ENCODE measurements around the gene OR10A4. TPM values are rescaled to one million over a fixed set of nuclear protein-coding genes. Genes with fewer than 3 reads are reported as not detected.

Gene OR10A4
- total and polyA plus RNA-seq, 4 experiments from 2014 or later = not detected

DNA sequence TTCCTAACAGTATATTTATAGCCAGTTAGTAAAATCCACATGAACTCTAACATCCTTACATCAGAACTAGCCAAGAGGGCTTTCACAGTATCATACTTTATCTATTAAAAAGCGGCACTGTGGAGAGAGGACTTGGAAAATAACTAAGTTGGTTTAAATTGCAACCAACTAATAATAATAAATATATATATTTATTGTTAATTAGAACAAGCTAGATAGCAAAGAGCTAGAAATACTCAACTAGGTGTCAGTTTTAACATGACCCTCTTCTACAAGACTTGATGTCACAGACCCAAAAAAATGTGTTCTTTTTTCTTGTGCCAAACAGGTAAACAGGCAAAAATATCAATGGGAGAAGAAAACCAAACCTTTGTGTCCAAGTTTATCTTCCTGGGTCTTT, 44.3 kb downstream of the OR10A4 start, which contains the start of gene OR2D3:
Gene OR2D3 (plus strand): TSS at position 301 of the 400 bp plus-strand sequence. CDS start 0 bp downstream, at position 301.
- Histone ChIP-seq H3K4me3 (ENCODE audit: low read length in 2 of 2) (no peak within 1 kb of the TSS), H3K27ac (ENCODE audit: low read depth, low read length) (no peak within 1 kb of the TSS), H3K4me1 (ENCODE audit: insufficient read depth, low read length) (no peaks in the 10 kb centered on the region), H3K9me3 (ENCODE audit: control insufficient read depth in 1 of 2, low read length in 2 of 2) (no peaks in the 10 kb centered on the region), H3K36me3 (ENCODE audit: insufficient read depth, low read length) (no peaks in the 10 kb centered on the region), H3K27me3 (ENCODE audit: insufficient read depth, low read length) (peaks cover 3% of the 10 kb centered on the region)
- no peaks in the 10 kb centered on the region for H3K36me3 Mint-ChIP-seq
- CTCF ChIA-PET (ENCODE audit: partially characterized antibody) = no interaction called here
- H3K4me1 Mint-ChIP-seq = peaks cover 0 to 2% (median 2%) of the 10 kb centered on the region in 4 donors
- H3K4me3 Mint-ChIP-seq = no peak within 1 kb of the TSS
- peak within 1 kb of the TSS in 1 of 7 donors; percentile 45 for H3K27ac Mint-ChIP-seq
- DNase-seq = no peak
- H3K27me3 Mint-ChIP-seq = peaks cover 23 to 25% of the 10 kb centered on the region in 2 donors
- POLR2A ChIA-PET (ENCODE audit: partially characterized antibody) = no interaction called here
- intact Hi-C loops (cut with micrococcal nuclease) = no loop called here
- H3K9me3 Mint-ChIP-seq = peaks cover 0 to 3% (median 0%) of the 10 kb centered on the region in 8 donors

DNA sequence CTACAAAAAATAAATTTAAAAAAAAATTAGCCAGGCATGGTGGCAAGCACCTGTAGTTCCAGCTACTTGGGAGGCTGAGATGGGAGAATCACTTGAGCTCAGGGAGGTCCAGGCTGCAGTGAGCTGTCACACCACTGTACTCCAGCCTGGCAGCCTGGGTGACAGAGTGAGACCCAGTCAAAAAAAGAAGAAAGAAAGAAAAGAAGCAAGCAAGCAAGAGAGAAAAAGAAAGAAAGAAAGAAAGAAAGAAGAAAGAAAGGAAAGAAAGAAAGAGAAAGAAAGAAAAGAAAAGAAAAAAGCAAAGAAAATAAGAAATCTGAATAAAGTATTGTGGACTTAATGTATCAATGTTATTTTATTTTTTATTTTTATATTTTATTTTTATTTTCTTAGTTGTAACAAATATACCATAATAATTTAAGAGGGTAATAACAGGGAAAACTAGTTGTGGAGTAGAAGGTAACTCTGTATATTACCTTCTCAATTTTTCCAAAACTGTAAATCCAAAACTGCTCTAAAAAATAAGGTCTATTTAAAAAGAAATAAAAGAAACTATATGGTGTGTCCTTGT, 48.7 kb downstream of the OR10A4 start:
- no peak overlapping the region for H3K4me3 ChIP-seq (ENCODE audit: low read length in 2 of 2)
- Mint-ChIP-seq H3K4me3 (peak overlapping the region in 1 of 8 donors; percentile 22), H3K9me3 (peaks cover 0 to 3% (median 0%) of the 10 kb centered on the region in 8 donors), H3K27ac (no peak overlapping the region), H3K36me3 (no peaks in the 10 kb centered on the region), H3K27me3 (peaks cover 37 to 42% of the 10 kb centered on the region in 2 donors), H3K4me1 (peaks cover 3 to 24% (median 16%) of the 10 kb centered on the region in 4 donors)
- peaks cover 18% of the 10 kb centered on the region for H3K27me3 ChIP-seq (ENCODE audit: insufficient read depth, low read length)
- POLR2A ChIA-PET (ENCODE audit: partially characterized antibody) = no interaction called here
- no peaks in the 10 kb centered on the region for H3K9me3 ChIP-seq (ENCODE audit: control insufficient read depth in 1 of 2, low read length in 2 of 2)
- CTCF ChIA-PET (ENCODE audit: partially characterized antibody) = no interaction called here
- no peak overlapping the region for H3K27ac ChIP-seq (ENCODE audit: low read depth, low read length)
- peaks cover 18% of the 10 kb centered on the region for H3K4me1 ChIP-seq (ENCODE audit: insufficient read depth, low read length)
- no peaks in the 10 kb centered on the region for H3K36me3 ChIP-seq (ENCODE audit: insufficient read depth, low read length)
- DNase-seq = no peak
- intact Hi-C loops (cut with micrococcal nuclease) = no loop called here

DNA sequence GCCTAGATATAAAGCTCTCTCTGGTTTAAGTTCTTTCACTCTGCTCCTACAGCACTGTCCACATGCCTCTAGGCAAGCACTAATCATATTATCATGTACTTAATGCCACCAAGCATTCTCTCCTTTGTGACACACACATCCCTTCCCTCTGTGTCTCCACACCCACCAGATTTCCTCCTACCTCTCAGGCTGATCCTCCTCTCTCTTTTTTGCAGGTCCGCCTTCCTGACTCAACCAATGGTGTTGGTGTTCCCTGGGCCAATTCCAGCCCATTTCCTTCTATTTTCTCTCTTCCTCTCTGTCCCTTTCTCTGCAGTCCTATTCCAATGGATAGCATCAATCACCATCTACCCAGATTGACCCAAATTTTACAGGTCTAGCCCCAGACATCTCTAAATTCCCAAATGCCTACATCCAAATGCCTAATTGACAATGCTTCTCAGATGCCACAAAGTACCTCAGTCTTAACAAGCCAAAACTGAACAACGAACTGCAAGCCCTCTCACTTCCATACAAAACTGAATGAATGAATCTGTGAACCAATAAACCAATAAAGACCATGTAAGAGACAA, 49.3 kb downstream of the OR10A4 start:
- H3K4me1 ChIP-seq (ENCODE audit: insufficient read depth, low read length) = peaks cover 18% of the 10 kb centered on the region
- DNase-seq = no peak
- peaks cover 40 to 47% of the 10 kb centered on the region in 2 donors for H3K27me3 Mint-ChIP-seq
- no peaks in the 10 kb centered on the region for H3K36me3 ChIP-seq (ENCODE audit: insufficient read depth, low read length)
- peaks cover 18% of the 10 kb centered on the region for H3K27me3 ChIP-seq (ENCODE audit: insufficient read depth, low read length)
- intact Hi-C loops (cut with micrococcal nuclease) = no loop called here
- peaks cover 3 to 24% (median 16%) of the 10 kb centered on the region in 4 donors for H3K4me1 Mint-ChIP-seq
- CTCF ChIA-PET (ENCODE audit: partially characterized antibody) = no interaction called here
- no peaks in the 10 kb centered on the region for H3K9me3 ChIP-seq (ENCODE audit: control insufficient read depth in 1 of 2, low read length in 2 of 2)
- H3K27ac Mint-ChIP-seq = peak overlapping the region in 1 of 7 donors; percentile 1
- peaks cover 0 to 5% (median 0%) of the 10 kb centered on the region in 8 donors for H3K9me3 Mint-ChIP-seq
- H3K36me3 Mint-ChIP-seq = no peaks in the 10 kb centered on the region
- peak overlapping the region; percentile 27 to 86 (median 74) for H3K4me3 Mint-ChIP-seq
- no peak overlapping the region for H3K27ac ChIP-seq (ENCODE audit: low read depth, low read length)
- POLR2A ChIA-PET (ENCODE audit: partially characterized antibody) = interaction anchor here (0.7 kb wide), 1 partner anchor 1584 kb away, joined by 3 read pairs; no protein-coding TSS in a partner anchor
- H3K4me3 ChIP-seq (ENCODE audit: low read length in 2 of 2) = peak overlapping the region in 1 of 2 donors; percentile 13

DNA sequence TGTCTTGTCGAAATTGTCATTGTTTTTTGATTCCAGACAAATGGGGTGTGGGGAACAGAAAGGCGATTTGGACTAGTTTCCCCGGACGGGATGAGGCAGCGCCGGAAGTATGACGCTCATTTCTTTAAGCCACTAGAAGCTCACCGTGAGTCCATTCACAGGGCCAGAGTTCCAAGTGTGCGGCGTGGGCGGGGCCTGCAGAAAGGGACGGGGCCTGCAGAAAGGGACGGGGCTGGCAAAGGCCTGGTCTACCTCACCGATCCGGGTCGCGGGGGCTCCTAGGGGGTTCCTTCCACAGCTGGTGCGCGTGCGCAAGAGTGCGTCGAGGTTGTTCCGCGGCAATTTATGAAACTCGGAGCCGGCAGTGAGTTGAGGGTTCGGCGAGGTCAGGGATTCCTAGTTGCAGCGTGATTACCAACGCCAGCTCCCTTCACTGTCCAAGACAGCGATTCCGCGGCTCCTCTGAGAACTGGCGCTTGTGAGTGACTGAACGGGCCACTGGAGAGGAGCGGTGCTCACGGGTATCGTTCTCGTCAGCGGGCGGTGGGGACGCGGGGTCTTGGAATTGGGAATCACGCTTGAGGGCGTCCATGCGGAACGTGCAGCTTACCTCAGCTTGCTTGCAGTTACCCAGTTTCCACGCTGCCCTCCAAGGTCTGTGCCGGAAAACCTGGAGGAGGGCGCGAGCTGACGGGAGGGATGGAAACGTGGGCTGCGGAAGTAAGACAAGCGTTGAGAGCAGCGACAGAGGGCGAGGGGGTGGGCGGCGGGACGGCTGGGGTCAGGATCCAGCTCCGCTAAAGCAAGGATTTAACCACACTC, 50.0 kb downstream of the OR10A4 start, which contains the start of gene ZNF215:
Gene ZNF215 (plus strand): TSS at position 219 of the 822 bp plus-strand sequence. CDS start 5,847 bp downstream, outside the sequence.
- Histone ChIP-seq H3K9me3 (ENCODE audit: control insufficient read depth in 1 of 2, low read length in 2 of 2) (no peaks in the 10 kb centered on the region), H3K4me1 (ENCODE audit: insufficient read depth, low read length) (peaks cover 18% of the 10 kb centered on the region), H3K27me3 (ENCODE audit: insufficient read depth, low read length) (peaks cover 18% of the 10 kb centered on the region), H3K27ac (ENCODE audit: low read depth, low read length) (no peak within 1 kb of the TSS), H3K4me3 (ENCODE audit: low read length in 2 of 2) (peak within 1 kb of the TSS in 1 of 2 donors; percentile 13), H3K36me3 (ENCODE audit: insufficient read depth, low read length) (no peaks in the 10 kb centered on the region)
- H3K27ac Mint-ChIP-seq = peak within 1 kb of the TSS in 1 of 7 donors; percentile 1
- intact Hi-C loops (cut with micrococcal nuclease) = no loop called here
- peaks cover 33 to 47% of the 10 kb centered on the region in 2 donors for H3K27me3 Mint-ChIP-seq
- ChIA-PET CTCF (ENCODE audit: partially characterized antibody) (no interaction called here), POLR2A (ENCODE audit: partially characterized antibody) (interaction anchor here (0.7 kb wide), 1 partner anchor 1585 kb away, joined by 3 read pairs; no protein-coding TSS in a partner anchor)
- peak in 3 of 5 donors; percentile 1 to 41 (median 1) for DNase-seq
- peaks cover 3 to 24% (median 16%) of the 10 kb centered on the region in 4 donors for H3K4me1 Mint-ChIP-seq
- H3K36me3 Mint-ChIP-seq = no peaks in the 10 kb centered on the region
- H3K4me3 Mint-ChIP-seq = peak within 1 kb of the TSS; percentile 27 to 86 (median 74)
- H3K9me3 Mint-ChIP-seq = peaks cover 0 to 5% (median 0%) of the 10 kb centered on the region in 8 donors

DNA sequence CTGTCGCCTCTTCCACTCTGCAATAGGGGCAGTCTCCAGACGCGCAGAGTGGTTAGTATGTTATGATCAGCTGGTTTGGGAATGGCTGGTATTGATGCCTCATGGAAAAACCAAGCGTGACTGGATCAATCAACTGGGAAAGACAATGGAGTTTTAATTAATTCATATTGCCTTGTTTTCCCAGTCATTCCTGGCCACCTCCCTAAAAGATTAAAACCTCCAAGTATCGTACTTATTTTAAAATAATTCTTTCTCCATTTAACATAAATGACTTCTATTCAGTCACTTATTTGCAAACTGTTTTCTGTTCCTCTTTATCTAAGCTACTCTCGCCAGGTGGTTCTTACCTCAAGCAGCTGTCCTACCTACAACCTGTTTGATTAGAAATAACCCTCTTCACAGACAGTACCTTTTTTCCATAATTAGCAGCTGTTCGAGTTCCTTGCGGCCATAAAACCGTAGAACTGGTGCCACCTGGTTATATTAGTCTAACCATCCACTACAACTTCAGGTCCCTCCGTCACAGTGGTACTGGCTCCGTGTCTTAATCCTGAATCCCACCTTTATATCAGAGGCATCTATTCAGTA, 50.7 kb downstream of the OR10A4 start:
- Histone ChIP-seq H3K4me1 (ENCODE audit: insufficient read depth, low read length) (peaks cover 18% of the 10 kb centered on the region), H3K9me3 (ENCODE audit: control insufficient read depth in 1 of 2, low read length in 2 of 2) (no peaks in the 10 kb centered on the region), H3K27ac (ENCODE audit: low read depth, low read length) (no peak overlapping the region), H3K27me3 (ENCODE audit: insufficient read depth, low read length) (peaks cover 18% of the 10 kb centered on the region), H3K36me3 (ENCODE audit: insufficient read depth, low read length) (no peaks in the 10 kb centered on the region), H3K4me3 (ENCODE audit: low read length in 2 of 2) (peak overlapping the region in 1 of 2 donors; percentile 13)
- Mint-ChIP-seq H3K36me3 (no peaks in the 10 kb centered on the region), H3K27me3 (peaks cover 33 to 47% of the 10 kb centered on the region in 2 donors), H3K9me3 (peaks cover 0 to 5% (median 0%) of the 10 kb centered on the region in 8 donors), H3K4me3 (peak overlapping the region in 6 of 8 donors; percentile 39 to 86 (median 58)), H3K27ac (no peak overlapping the region), H3K4me1 (peaks cover 3 to 24% (median 16%) of the 10 kb centered on the region in 4 donors)
- no peak for DNase-seq
- POLR2A ChIA-PET (ENCODE audit: partially characterized antibody) = no interaction called here
- intact Hi-C loops (cut with micrococcal nuclease) = no loop called here
- CTCF ChIA-PET (ENCODE audit: partially characterized antibody) = no interaction called here
